ENCODE data around the gene SULT1A4.
"Not testable (repeated sequence)": the region's sequence is repeated elsewhere in the genome, so short reads cannot be mapped to it uniquely, and the experiment has no call there.

GRCh38 chr16:29469660-29470059, 9.9 kb downstream of the SULT1A4 start:
- TF ChIP-seq, protein P1, sequence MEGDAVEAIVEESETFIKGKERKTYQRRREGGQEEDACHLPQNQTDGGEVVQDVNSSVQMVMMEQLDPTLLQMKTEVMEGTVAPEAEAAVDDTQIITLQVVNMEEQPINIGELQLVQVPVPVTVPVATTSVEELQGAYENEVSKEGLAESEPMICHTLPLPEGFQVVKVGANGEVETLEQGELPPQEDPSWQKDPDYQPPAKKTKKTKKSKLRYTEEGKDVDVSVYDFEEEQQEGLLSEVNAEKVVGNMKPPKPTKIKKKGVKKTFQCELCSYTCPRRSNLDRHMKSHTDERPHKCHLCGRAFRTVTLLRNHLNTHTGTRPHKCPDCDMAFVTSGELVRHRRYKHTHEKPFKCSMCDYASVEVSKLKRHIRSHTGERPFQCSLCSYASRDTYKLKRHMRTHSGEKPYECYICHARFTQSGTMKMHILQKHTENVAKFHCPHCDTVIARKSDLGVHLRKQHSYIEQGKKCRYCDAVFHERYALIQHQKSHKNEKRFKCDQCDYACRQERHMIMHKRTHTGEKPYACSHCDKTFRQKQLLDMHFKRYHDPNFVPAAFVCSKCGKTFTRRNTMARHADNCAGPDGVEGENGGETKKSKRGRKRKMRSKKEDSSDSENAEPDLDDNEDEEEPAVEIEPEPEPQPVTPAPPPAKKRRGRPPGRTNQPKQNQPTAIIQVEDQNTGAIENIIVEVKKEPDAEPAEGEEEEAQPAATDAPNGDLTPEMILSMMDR (conservative IDR thresholded peaks at IDR 0.05 in 1 of 2, IDR thresholded peaks at IDR 0.05 in 1 of 2; ENCODE audit: low read depth in 1 of 2, low read length in 2 of 2) = not testable (repeated sequence)
- TF ChIP-seq EZH2 (IDR thresholded peaks at IDR 0.05; ENCODE audit: low read length, missing control alignments) = not testable (repeated sequence)
